Measurements from ENCODE around the gene VIPR1. TPM values are rescaled to one million over a fixed set of nuclear protein-coding genes. Genes with fewer than 3 reads are reported as not detected.

VIPR1 gene
- total RNA-seq, 4 donors from 2014 or later: 3.0 to 6.6 (median 4.6) TPM

- Histone ChIP-seq H3K4me1 (peaks cover 10 to 24% (median 22%) of the 10 kb centered on the region in 4 donors), H3K9me3 (no peaks in the 10 kb centered on the region), H3K27ac (replicated peaks in 1 of 4) (no peak overlapping the region), H3K27me3 (peaks cover 0 to 31% (median 12%) of the 10 kb centered on the region in 4 donors), H3K4me3 (no peak overlapping the region), H3K36me3 (no peaks in the 10 kb centered on the region)
- intact Hi-C loops (cut with DNase I): no loop called here
- DNase-seq (ENCODE audit: extremely low spot score): no peak
- 96% methylated on average over 3 of the region's 6 CpGs for WGBS
- TF ChIP-seq POLR2AphosphoS5 (IDR thresholded peaks at IDR 0.05) (no peak), POLR2A (IDR thresholded peaks at IDR 0.05; ENCODE audit: low read depth) (no peak), EP300 (IDR thresholded peaks at IDR 0.05) (no peak)
- TF ChIP-seq, protein P1, sequence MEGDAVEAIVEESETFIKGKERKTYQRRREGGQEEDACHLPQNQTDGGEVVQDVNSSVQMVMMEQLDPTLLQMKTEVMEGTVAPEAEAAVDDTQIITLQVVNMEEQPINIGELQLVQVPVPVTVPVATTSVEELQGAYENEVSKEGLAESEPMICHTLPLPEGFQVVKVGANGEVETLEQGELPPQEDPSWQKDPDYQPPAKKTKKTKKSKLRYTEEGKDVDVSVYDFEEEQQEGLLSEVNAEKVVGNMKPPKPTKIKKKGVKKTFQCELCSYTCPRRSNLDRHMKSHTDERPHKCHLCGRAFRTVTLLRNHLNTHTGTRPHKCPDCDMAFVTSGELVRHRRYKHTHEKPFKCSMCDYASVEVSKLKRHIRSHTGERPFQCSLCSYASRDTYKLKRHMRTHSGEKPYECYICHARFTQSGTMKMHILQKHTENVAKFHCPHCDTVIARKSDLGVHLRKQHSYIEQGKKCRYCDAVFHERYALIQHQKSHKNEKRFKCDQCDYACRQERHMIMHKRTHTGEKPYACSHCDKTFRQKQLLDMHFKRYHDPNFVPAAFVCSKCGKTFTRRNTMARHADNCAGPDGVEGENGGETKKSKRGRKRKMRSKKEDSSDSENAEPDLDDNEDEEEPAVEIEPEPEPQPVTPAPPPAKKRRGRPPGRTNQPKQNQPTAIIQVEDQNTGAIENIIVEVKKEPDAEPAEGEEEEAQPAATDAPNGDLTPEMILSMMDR (IDR thresholded peaks at IDR 0.05): no peak
Observed at GRCh38 chr3:42505128-42505848, 2.8 kb downstream of the VIPR1 start.

DNA sequence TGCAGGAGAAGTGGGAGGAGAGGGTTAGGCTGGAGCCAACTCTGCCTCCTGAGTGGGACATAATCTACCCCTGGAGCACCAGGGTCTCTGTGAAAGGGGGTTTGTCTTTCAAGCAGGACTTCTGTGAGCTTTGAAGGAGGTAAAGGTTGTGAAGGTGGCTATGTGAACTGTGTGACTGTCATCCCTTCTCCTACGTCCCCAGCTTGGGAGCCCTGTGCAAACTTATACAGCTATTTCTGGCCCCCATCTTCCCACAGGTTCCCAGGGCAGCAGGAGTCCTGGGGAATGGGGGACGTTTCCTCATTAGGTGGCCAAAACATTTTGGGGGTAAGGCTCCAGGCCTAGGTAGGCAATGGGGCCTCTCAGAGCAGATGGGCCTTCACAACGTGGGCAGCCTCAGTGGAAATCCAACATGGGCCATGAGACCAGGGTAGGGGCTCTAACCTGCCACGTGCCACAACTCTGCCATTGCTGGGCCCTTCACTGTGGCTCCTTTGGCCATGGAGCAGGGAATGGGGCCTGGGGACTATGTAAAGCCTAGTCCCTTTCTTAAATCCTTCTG is 3.5 kb downstream of the VIPR1 start:
- Histone ChIP-seq H3K27ac (replicated peaks in 1 of 4) (no peak overlapping the region), H3K9me3 (no peaks in the 10 kb centered on the region), H3K4me1 (peaks cover 10 to 29% (median 22%) of the 10 kb centered on the region in 4 donors), H3K4me3 (no peak overlapping the region), H3K36me3 (no peaks in the 10 kb centered on the region), H3K27me3 (peaks cover 0 to 29% (median 8%) of the 10 kb centered on the region in 4 donors)
- WGBS: 72% methylated on average over 4 of the region's 4 CpGs
- intact Hi-C loops (cut with DNase I): no loop called here
- DNase-seq (ENCODE audit: extremely low spot score): no peak
- no peak for TF ChIP-seq POLR2A (IDR thresholded peaks at IDR 0.05; ENCODE audit: low read depth)
- no peak for TF ChIP-seq POLR2AphosphoS5 (IDR thresholded peaks at IDR 0.05)
- TF ChIP-seq, protein P1 (IDR thresholded peaks at IDR 0.05): no peak
- no peak for TF ChIP-seq EP300 (IDR thresholded peaks at IDR 0.05)

GRCh38 chr3:42507252-42507651 is 4.8 kb downstream of the VIPR1 start:
- no peak for DNase-seq (ENCODE audit: extremely low spot score)
- Histone ChIP-seq H3K27ac (replicated peaks in 1 of 4) (no peak overlapping the region), H3K4me3 (no peak overlapping the region), H3K4me1 (peaks cover 4 to 18% (median 9%) of the 10 kb centered on the region in 4 donors), H3K27me3 (peaks cover 0 to 16% (median 0%) of the 10 kb centered on the region in 4 donors), H3K9me3 (no peaks in the 10 kb centered on the region), H3K36me3 (no peaks in the 10 kb centered on the region)
- WGBS: 51% methylated on average over 6 of the region's 7 CpGs
- no peak for TF ChIP-seq EP300 (IDR thresholded peaks at IDR 0.05)
- no peak for TF ChIP-seq POLR2A (IDR thresholded peaks at IDR 0.05; ENCODE audit: low read depth)
- TF ChIP-seq POLR2AphosphoS5 (IDR thresholded peaks at IDR 0.05): no peak
- TF ChIP-seq, protein P1 (IDR thresholded peaks at IDR 0.05): no peak
- intact Hi-C loops (cut with DNase I): no loop called here

DNA sequence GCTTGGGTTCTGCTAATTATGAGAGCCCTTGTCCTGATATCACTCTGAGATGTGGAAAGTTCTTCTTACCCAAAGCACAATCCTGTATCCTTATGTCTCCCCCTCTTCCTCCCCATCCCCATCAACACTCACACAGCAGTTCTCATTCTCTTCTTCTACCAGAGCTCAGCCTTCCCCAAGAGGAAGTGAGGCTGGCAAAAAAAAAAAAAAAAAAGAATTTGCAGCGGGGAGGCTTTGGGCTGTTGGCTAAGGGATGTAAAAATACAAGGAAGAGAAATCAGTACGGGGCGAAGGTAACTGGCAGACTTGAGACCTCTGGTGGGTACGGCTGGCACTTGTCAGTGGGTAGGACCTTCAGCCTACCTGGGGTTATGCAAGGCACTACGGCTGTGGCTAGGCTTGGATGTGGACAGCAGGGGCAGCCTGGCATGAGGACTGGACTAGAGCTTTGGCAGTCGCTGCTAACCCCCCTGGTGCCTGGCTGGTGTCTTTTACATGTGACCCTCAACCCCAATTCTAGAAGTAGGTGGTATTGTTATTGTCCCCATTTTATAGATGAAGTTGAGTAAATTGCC is 5.4 kb downstream of the VIPR1 start:
- 70% methylated on average over 6 of the region's 6 CpGs for WGBS
- no peaks in the 10 kb centered on the region for H3K9me3 ChIP-seq
- no peak for TF ChIP-seq EP300 (IDR thresholded peaks at IDR 0.05)
- TF ChIP-seq POLR2AphosphoS5 (IDR thresholded peaks at IDR 0.05): no peak
- TF ChIP-seq, protein P1 (IDR thresholded peaks at IDR 0.05): no peak
- no peak for TF ChIP-seq POLR2A (IDR thresholded peaks at IDR 0.05; ENCODE audit: low read depth)
- H3K27me3 ChIP-seq: peaks cover 0 to 10% (median 0%) of the 10 kb centered on the region in 4 donors
- intact Hi-C loops (cut with DNase I): no loop called here
- H3K4me1 ChIP-seq: peaks cover 2 to 12% (median 4%) of the 10 kb centered on the region in 4 donors
- no peak overlapping the region for H3K4me3 ChIP-seq
- H3K27ac ChIP-seq (replicated peaks in 1 of 4): no peak overlapping the region
- no peak for DNase-seq (ENCODE audit: extremely low spot score)
- H3K36me3 ChIP-seq: no peaks in the 10 kb centered on the region
